Measurements from ENCODE around the gene ARHGAP40. TPM values are rescaled to one million over a fixed set of nuclear protein-coding genes. Genes with fewer than 3 reads are reported as not detected.

ARHGAP40 gene
- total RNA-seq, 1 experiment from 2014 or later: 0.18 TPM

- Histone ChIP-seq H3K4me3 (ENCODE audit: low read depth in 2 of 2, low read length in 2 of 2) (no peak overlapping the region), H3K36me3 (ENCODE audit: control insufficient read depth, insufficient read depth, low read length) (no peaks in the 10 kb centered on the region), H3K27me3 (ENCODE audit: control insufficient read depth, insufficient read depth, low read length) (peaks cover 37% of the 10 kb centered on the region), H3K9me3 (ENCODE audit: control insufficient read depth, insufficient read depth, low read depth, low read length) (no peaks in the 10 kb centered on the region), H3K27ac (ENCODE audit: low read length) (no peak overlapping the region), H3K4me1 (ENCODE audit: control insufficient read depth, insufficient read depth, low read length) (no peaks in the 10 kb centered on the region)
- ChIA-PET POLR2A (no interaction called here), CTCF (no interaction called here)
- intact Hi-C loops (cut with micrococcal nuclease; ENCODE audit: unreplicated experiment): no loop called here
- DNase-seq (ENCODE audit: low read depth, low spot score) (no peak), ATAC-seq (no peak)
- no TSS peak for BruUV-seq (replicated peaks)
- TF ChIP-seq REST (IDR thresholded peaks at IDR 0.05; ENCODE audit: insufficient read depth in 1 of 2, low read depth in 2 of 2, low read length in 1 of 2) (no peak), SIN3A (IDR thresholded peaks at IDR 0.05; ENCODE audit: borderline replicate concordance, insufficient read depth, low read depth, low read length) (no peak), POLR2AphosphoS5 (IDR thresholded peaks at IDR 0.05; ENCODE audit: low read depth, low read length) (no peak), CTCF (IDR thresholded peaks at IDR 0.05) (no peak), TCF7L2 (IDR thresholded peaks at IDR 0.05; ENCODE audit: low read depth, low read length) (no peak)
- in situ Hi-C loops (cut with HindIII; ENCODE audit: low pct_unique_long_range_greater_than_20kb, low sequenced_read_pairs): no loop called here
Observed at GRCh38 chr20:38697306-38697705, 95.7 kb downstream of the ARHGAP40 start.

GRCh38 chr20:38698541-38698940 is 96.9 kb downstream of the ARHGAP40 start:
- POLR2A ChIA-PET: no interaction called here
- H3K9me3 ChIP-seq (ENCODE audit: control insufficient read depth, insufficient read depth, low read depth, low read length): no peaks in the 10 kb centered on the region
- ATAC-seq (no peak), DNase-seq (ENCODE audit: low read depth, low spot score) (no peak)
- in situ Hi-C loops (cut with HindIII; ENCODE audit: low pct_unique_long_range_greater_than_20kb, low sequenced_read_pairs) (no loop called here), intact Hi-C loops (cut with micrococcal nuclease; ENCODE audit: unreplicated experiment) (no loop called here)
- no peaks in the 10 kb centered on the region for H3K4me1 ChIP-seq (ENCODE audit: control insufficient read depth, insufficient read depth, low read length)
- no peaks in the 10 kb centered on the region for H3K36me3 ChIP-seq (ENCODE audit: control insufficient read depth, insufficient read depth, low read length)
- H3K4me3 ChIP-seq (ENCODE audit: low read depth in 2 of 2, low read length in 2 of 2): no peak overlapping the region
- no peak overlapping the region for H3K27ac ChIP-seq (ENCODE audit: low read length)
- no TSS peak for BruUV-seq (replicated peaks)
- peaks cover 41% of the 10 kb centered on the region for H3K27me3 ChIP-seq (ENCODE audit: control insufficient read depth, insufficient read depth, low read length)
- CTCF ChIA-PET: no interaction called here
- no peak for TF ChIP-seq POLR2AphosphoS5 (IDR thresholded peaks at IDR 0.05; ENCODE audit: low read depth, low read length)
- no peak for TF ChIP-seq SIN3A (IDR thresholded peaks at IDR 0.05; ENCODE audit: borderline replicate concordance, insufficient read depth, low read depth, low read length)
- no peak for TF ChIP-seq REST (IDR thresholded peaks at IDR 0.05; ENCODE audit: insufficient read depth in 1 of 2, low read depth in 2 of 2, low read length in 1 of 2)
- no peak for TF ChIP-seq CTCF (IDR thresholded peaks at IDR 0.05)
- no peak for TF ChIP-seq TCF7L2 (IDR thresholded peaks at IDR 0.05; ENCODE audit: low read depth, low read length)
